ENCODE measurements around the gene PDHX.
A peak's percentile ranks its signal among the peaks of the same experiment; 100 is the strongest.

The PDHX gene

GRCh38 chr11:34996958-34997357 lies 80.5 kb downstream of the PDHX start:
- no peak for DNase-seq

- DNase-seq, result no peak
Observed at GRCh38 chr11:34997952-34998528, 81.6 kb downstream of the PDHX start.

- DNase-seq, result no peak
Observed at GRCh38 chr11:34999453-34999852, 83.0 kb downstream of the PDHX start.

GRCh38 chr11:35003186-35003585 lies 86.8 kb downstream of the PDHX start:
- no peak for DNase-seq

GRCh38 chr11:35003658-35004057 lies 87.2 kb downstream of the PDHX start:
- DNase-seq, result no peak

- DNase-seq, result no peak
Observed at GRCh38 chr11:35005141-35005780, 88.8 kb downstream of the PDHX start.

GRCh38 chr11:35006389-35007128 lies 90.1 kb downstream of the PDHX start:
- DNase-seq, result no peak

- no peak for DNase-seq
Observed at GRCh38 chr11:35007277-35007676, 90.9 kb downstream of the PDHX start.

GRCh38 chr11:35009191-35009943 lies 92.9 kb downstream of the PDHX start:
- no peak for DNase-seq

- no peak for DNase-seq
Observed at GRCh38 chr11:35009944-35010342, 93.5 kb downstream of the PDHX start.

GRCh38 chr11:35010654-35011053 lies 94.2 kb downstream of the PDHX start:
- DNase-seq, result no peak

- no peak for DNase-seq
Observed at GRCh38 chr11:35011389-35011788, 95.0 kb downstream of the PDHX start.

- DNase-seq, result no peak
Observed at GRCh38 chr11:35011944-35012343, 95.5 kb downstream of the PDHX start.

GRCh38 chr11:35012467-35013191 lies 96.2 kb downstream of the PDHX start:
- DNase-seq, result no peak

GRCh38 chr11:35013514-35014233 lies 97.3 kb downstream of the PDHX start:
- no peak for DNase-seq

GRCh38 chr11:35014346-35014745 lies 97.9 kb downstream of the PDHX start:
- peak; percentile 78 for DNase-seq

- no peak for DNase-seq
Observed at GRCh38 chr11:35015621-35016387, 99.4 kb downstream of the PDHX start.

- no peak for DNase-seq
Observed at GRCh38 chr11:35016916-35017315, 100.5 kb downstream of the PDHX start.

- DNase-seq, result no peak
Observed at GRCh38 chr11:35017528-35018342, 101.3 kb downstream of the PDHX start.

- DNase-seq, result no peak
Observed at GRCh38 chr11:35021589-35021988, 105.2 kb downstream of the PDHX start.
